HEK293 (cell line): Measurements from ENCODE around the gene KPNA2.

Experiments
- OSR2 ChIP-seq: fragments of 450-650 bp; formaldehyde crosslinking; IDR thresholded peaks from 2 replicates; pipeline ENCODE4 v1.5.1; 2016; ENCODE audit warnings: missing biosample characterization, missing genetic modification characterization
- RBAK ChIP-seq: fragments of 450-650 bp; formaldehyde crosslinking; IDR thresholded peaks from 2 replicates; pipeline ENCODE4 v1.5.1; 2016; ENCODE audit warnings: missing biosample characterization, missing genetic modification characterization
- TCF7L2 ChIP-seq: IDR thresholded peaks from 2 replicates; pipeline ENCODE4 v1.6.1; 2011; ENCODE audit warnings: low read depth, mild to moderate bottlenecking, inconsistent platforms, low read length, moderate library complexity, borderline replicate concordance
- ZFHX2 ChIP-seq: fragments of 450-650 bp; formaldehyde crosslinking; conservative IDR thresholded peaks from 2 replicates; pipeline ENCODE4 v1.5.1; 2016; ENCODE audit warnings: missing biosample characterization, missing genetic modification characterization
- ZNF174 ChIP-seq: fragments of 450-650 bp; formaldehyde crosslinking; IDR thresholded peaks from 2 replicates; pipeline ENCODE4 v1.5.0; 2017; ENCODE audit warnings: missing biosample characterization, mild to moderate bottlenecking, missing genetic modification characterization
- ZNF239 ChIP-seq: fragments of 450-650 bp; formaldehyde crosslinking; IDR thresholded peaks from 2 replicates; pipeline ENCODE4 v1.5.1; 2016; ENCODE audit warnings: missing biosample characterization, missing genetic modification characterization
- ZNF266 ChIP-seq: fragments of 450-650 bp; formaldehyde crosslinking; IDR thresholded peaks from 2 replicates; pipeline ENCODE4 v1.5.1; 2016; ENCODE audit warnings: missing biosample characterization, missing genetic modification characterization, low read depth
- ZNF311 ChIP-seq: fragments of 450-650 bp; formaldehyde crosslinking; IDR thresholded peaks from 2 replicates; pipeline ENCODE4 v1.5.1; 2017; ENCODE audit warnings: missing biosample characterization, missing genetic modification characterization, borderline replicate concordance
- ZNF391 ChIP-seq: fragments of 450-650 bp; formaldehyde crosslinking; IDR thresholded peaks from 2 replicates; pipeline ENCODE4 v1.5.1; 2016; ENCODE audit warnings: low read depth, missing biosample characterization, missing genetic modification characterization, borderline replicate concordance
- TF ChIP-seq, protein P1 (sequence below): fragments of 450-650 bp; formaldehyde crosslinking; IDR thresholded peaks from 2 replicates; pipeline ENCODE4 v1.5.1; 2017; ENCODE audit warnings: missing biosample characterization, missing genetic modification characterization
- TF ChIP-seq, protein P2 (sequence below): fragments of 450-650 bp; formaldehyde crosslinking; IDR thresholded peaks from 2 replicates; pipeline ENCODE4 v1.5.1; 2016; ENCODE audit warnings: missing biosample characterization, missing genetic modification characterization

DNA sequence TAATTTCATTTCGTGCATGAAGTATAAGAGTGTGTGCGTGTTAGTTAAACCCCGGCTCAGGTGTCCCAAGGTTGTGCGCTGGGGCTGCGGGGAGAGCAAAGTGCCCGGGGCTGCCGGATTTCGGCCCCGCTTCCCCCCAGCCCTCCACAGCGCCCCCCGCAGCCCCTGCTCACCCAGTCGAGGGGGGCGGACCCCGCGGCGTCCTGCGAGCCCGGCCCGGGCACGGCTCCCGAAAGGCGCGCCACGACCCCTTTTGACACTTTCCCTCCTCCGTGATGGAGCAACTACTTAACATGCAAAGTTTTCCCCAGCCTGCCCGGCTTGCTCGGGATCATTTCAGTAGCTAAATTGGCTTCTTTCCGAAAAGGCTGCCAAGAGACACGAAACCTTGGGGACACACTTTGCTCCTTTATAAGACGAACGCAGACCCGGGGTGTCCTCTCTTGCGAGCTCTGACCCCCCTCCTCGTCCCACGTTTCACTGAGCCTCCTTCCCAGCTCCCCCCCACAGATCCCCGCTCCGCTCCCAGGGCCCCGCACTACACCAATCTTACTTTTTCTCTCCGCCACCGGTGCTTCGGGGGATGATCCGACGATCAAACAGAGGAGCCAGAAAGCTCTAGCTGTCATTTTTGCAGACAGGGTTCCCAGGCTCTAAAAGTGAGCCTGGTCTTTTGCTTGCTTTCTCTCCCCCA lies 39.8 kb upstream of the KPNA2 start:
- TF ChIP-seq, protein P1, sequence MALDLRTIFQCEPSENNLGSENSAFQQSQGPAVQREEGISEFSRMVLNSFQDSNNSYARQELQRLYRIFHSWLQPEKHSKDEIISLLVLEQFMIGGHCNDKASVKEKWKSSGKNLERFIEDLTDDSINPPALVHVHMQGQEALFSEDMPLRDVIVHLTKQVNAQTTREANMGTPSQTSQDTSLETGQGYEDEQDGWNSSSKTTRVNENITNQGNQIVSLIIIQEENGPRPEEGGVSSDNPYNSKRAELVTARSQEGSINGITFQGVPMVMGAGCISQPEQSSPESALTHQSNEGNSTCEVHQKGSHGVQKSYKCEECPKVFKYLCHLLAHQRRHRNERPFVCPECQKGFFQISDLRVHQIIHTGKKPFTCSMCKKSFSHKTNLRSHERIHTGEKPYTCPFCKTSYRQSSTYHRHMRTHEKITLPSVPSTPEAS, result peak; percentile 3; the same call in 1 of the 2 replicates
- TF ChIP-seq OSR2, result no peak
- TF ChIP-seq, protein P2, sequence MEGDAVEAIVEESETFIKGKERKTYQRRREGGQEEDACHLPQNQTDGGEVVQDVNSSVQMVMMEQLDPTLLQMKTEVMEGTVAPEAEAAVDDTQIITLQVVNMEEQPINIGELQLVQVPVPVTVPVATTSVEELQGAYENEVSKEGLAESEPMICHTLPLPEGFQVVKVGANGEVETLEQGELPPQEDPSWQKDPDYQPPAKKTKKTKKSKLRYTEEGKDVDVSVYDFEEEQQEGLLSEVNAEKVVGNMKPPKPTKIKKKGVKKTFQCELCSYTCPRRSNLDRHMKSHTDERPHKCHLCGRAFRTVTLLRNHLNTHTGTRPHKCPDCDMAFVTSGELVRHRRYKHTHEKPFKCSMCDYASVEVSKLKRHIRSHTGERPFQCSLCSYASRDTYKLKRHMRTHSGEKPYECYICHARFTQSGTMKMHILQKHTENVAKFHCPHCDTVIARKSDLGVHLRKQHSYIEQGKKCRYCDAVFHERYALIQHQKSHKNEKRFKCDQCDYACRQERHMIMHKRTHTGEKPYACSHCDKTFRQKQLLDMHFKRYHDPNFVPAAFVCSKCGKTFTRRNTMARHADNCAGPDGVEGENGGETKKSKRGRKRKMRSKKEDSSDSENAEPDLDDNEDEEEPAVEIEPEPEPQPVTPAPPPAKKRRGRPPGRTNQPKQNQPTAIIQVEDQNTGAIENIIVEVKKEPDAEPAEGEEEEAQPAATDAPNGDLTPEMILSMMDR (tag by site-specific recombination), result peak; percentile 77
- no peak for TF ChIP-seq ZNF239 (tag by site-specific recombination)
- TF ChIP-seq ZFHX2 (tag by site-specific recombination), result no peak
- TF ChIP-seq RBAK (tag by site-specific recombination), result no peak
- TF ChIP-seq TCF7L2, result no peak
- TF ChIP-seq ZNF174, result no peak
- TF ChIP-seq ZNF266 (tag by site-specific recombination), result no peak
- no peak for TF ChIP-seq ZNF311 (tag by site-specific recombination)
- TF ChIP-seq ZNF391 (tag by site-specific recombination), result no peak
